ENCODE results near the gene MOSPD3. TPM values are rescaled to one million over a fixed set of nuclear protein-coding genes. Genes with fewer than 3 reads are reported as not detected.

Gene MOSPD3
- total and polyA plus RNA-seq, 2 of the 13 experiments (the other 11 are each of a cell fraction or from before 2014, with no cell fraction given), result 7.6 to 8.8 TPM

GRCh38 chr7:100655908-100656674, 43.8 kb downstream of the MOSPD3 start, which contains the start of gene ACTL6B (continued):
- no peak for TF ChIP-seq ZNF318 (CRISPR knock-in tag; IDR thresholded peaks at IDR 0.05)
- TF ChIP-seq ZNF781 (CRISPR knock-in tag; IDR thresholded peaks at IDR 0.05; ENCODE audit: borderline replicate concordance, not compliant biosample characterization), result peak; percentile 79
- no peak for TF ChIP-seq ZNF503 (CRISPR knock-in tag; IDR thresholded peaks at IDR 0.05)
- TF ChIP-seq ZNF367 (CRISPR knock-in tag; IDR thresholded peaks at IDR 0.05; ENCODE audit: borderline replicate concordance), result no peak
- TF ChIP-seq NR1H2 (CRISPR knock-in tag; IDR thresholded peaks at IDR 0.05; ENCODE audit: borderline replicate concordance, low read depth), result no peak
- peak; percentile 86; the same call in 1 of the 2 replicates for TF ChIP-seq ZBTB20 (CRISPR knock-in tag; IDR thresholded peaks at IDR 0.05; ENCODE audit: borderline replicate concordance, low read depth)
- no peak for TF ChIP-seq KLF13 (CRISPR knock-in tag; IDR thresholded peaks at IDR 0.05)
- TF ChIP-seq GPBP1L1 (CRISPR knock-in tag; IDR thresholded peaks at IDR 0.05), result no peak
- no peak for TF ChIP-seq DR1 (CRISPR knock-in tag; IDR thresholded peaks at IDR 0.05)
- no peak for TF ChIP-seq HNF4G (IDR thresholded peaks at IDR 0.05; ENCODE audit: borderline replicate concordance, low read depth, low read length)
- TF ChIP-seq HNF4G (CRISPR knock-in tag; IDR thresholded peaks at IDR 0.05; ENCODE audit: borderline replicate concordance, low read depth), result no peak
- TF ChIP-seq KLF12 (CRISPR knock-in tag; IDR thresholded peaks at IDR 0.05; ENCODE audit: borderline replicate concordance), result no peak
- TF ChIP-seq SP140L (CRISPR knock-in tag; IDR thresholded peaks at IDR 0.05; ENCODE audit: borderline replicate concordance), result no peak
- TF ChIP-seq SIX1 (CRISPR knock-in tag; IDR thresholded peaks at IDR 0.05; ENCODE audit: borderline replicate concordance), result no peak
- peak; percentile 71; the same call in 1 of the 2 replicates for TF ChIP-seq ZNF12 (CRISPR knock-in tag; IDR thresholded peaks at IDR 0.05)
- TF ChIP-seq ZNF850 (CRISPR knock-in tag; conservative IDR thresholded peaks at IDR 0.05), result no peak
